DMS53 treated with DMSO at 0.1 percent for 48 hours (cell line): ENCODE measurements around the gene DIRAS1.
"Not testable (repeated sequence)": the region's sequence is repeated elsewhere in the genome, so short reads cannot be mapped to it uniquely, and the experiment has no call there.

Experiments used
- DNase-seq: peaks from one replicate; lab custom pipeline; 2025; ENCODE audit not compliant: unreplicated experiment; lab: John Stamatoyannopoulos, UW

The DIRAS1 gene

DNA sequence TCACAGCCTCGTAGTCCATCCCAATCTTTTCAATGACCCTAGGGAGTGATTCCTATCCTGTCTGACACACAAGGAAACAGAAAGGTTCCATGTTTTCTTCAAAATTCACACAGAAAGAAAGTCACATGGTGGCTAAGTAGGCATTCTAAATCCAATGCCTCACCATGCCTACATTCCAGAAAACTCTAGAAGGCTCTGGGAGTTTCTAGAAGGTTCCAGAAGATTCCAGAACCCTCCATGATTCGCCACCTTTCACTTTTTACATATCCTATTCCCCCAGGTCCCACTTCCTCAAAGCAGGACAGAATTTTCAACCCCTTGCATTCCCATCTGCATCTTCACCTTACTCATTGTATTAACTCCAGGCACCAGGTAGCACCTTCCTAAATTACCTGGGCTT is 41.7 kb downstream of the DIRAS1 start:
- DNase-seq, result no peak

DNA sequence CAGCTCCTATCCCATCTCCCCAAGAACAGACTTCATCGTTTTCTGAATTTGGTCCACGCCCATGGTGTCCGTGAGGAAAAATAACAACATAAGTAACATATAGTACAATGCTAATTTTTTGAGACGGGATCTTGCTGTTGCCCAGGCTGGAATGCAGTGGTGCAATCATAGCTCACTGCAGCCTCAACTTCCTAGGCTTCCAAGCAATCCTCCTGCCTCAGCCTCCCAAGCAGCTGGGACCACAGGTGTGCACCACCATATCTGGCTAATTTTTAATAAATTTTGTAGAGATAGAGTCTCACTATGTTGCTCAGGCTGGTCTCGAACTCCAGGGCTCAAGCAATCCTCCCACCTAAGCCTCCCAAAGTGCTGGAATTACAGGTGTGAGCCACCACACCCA is 42.2 kb downstream of the DIRAS1 start:
- not testable (repeated sequence) for DNase-seq

DNA sequence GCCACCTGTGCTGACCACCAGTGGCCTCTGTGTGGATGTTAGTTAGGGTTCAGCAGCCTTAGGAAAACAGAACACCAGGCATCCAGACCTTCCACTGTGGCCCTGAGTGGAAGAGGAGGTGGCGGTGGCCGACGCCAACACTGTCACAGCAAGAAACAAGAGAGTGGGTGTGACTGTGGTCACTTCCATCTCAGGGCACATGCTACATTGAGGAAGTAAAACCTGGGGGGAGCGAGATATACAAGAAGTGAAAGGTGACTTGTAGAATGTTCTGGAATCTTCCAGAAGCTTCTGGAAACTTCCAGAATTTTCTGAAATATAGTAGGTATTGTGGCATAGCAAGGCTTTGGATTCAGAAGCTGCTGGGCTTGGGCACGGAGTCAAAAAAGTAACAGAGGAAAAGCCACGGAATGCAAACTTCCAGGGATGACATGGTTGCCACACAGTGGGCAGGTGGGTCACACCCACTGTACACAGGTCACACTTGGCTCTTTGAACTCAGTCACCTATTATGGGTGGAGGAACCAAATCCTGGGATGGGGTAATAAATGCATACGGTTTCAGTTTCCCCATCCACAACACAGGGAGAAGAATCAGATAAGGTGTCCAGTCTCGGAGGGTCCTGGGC is 43.0 kb downstream of the DIRAS1 start:
- DNase-seq, result no peak

GRCh38 chr19:2676823-2677222 is 44.3 kb downstream of the DIRAS1 start:
- DNase-seq, result no peak

DNA sequence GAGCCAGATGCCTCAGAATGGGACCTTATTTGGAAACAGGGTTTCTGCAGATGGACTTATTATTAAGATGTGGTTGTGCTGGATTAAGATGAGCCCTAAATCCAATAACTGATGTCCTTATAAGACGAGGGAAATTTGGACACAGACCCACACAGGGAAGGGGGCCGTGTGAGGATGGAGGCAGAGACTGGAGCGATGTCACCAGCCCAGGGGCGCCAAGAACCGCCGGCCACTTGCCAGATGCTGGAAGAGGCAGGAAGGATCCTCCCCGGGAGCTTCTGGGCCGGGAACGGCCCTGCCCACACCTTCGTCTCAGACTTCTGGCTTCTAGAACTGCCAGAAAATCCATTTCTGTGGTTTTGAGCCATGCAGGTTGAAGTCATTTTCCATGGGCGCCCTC is 45.3 kb downstream of the DIRAS1 start:
- DNase-seq, result no peak

DNA sequence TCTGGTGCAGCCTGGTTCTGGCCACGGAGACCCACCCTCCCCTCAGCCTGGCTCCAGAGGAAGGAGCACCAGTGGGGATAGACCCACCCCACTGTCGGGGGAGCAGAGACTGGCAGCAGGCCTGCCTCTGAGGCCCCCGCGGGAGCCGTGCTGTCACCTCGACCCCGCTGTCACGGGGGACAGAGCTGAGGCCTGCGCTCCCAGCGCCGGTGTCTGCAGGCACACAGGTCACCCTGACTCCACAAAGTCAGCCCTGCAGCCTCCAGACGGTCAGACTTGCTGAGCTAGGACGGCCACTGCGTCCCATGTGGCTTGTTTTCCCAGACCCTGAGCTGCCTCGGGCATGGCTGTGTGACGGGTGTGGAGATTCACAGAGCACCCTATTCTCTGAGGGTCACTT is 51.0 kb downstream of the DIRAS1 start:
- no peak for DNase-seq

DNA sequence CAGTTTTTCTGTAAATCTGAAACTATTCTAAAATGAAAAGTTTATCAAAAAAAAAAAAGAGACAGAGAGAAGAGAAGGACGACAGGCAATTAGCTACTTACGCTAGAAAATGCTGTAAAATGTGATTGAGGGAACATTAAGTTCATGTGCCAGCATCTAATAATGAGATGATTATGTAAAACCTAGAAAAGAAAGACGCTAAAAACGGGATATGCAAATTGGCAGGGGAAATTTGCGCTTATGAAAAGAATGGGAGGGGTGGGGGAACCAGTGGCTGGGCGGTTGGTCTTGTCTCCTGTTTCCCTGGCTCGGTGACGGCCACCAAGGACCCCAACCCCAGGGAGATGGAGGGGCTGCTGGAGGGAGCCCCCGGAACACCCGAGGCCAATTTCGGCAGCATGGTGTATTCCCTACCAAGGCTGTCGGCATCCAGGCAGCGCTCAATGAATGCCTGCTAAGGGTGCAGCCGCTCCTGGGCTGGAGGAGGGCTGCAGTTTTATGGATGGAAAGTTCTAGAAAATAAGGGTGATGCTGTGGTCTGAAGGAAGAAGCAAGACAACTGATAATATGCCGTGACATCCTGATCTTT is 52.9 kb downstream of the DIRAS1 start:
- DNase-seq, result no peak

DNA sequence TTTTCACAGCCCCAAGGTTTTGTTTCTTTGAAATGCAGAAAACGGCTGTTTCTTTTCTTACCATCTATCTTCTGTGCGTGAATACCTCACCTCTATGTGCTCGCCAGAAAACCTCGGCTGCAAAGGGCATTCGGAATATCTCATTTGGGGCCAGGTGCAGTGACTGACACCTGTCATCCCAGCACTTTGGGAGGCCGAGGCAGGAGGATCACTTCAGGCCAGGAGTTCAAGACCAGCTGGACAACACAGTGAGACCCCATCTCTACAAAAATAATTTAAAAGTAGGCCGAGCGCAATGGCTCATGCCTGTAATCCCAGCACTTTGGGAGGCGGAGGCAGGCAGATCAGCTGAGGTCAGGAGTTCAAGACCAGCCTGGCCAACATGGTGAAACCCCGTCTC is 53.8 kb downstream of the DIRAS1 start:
- not testable (repeated sequence) for DNase-seq

DNA sequence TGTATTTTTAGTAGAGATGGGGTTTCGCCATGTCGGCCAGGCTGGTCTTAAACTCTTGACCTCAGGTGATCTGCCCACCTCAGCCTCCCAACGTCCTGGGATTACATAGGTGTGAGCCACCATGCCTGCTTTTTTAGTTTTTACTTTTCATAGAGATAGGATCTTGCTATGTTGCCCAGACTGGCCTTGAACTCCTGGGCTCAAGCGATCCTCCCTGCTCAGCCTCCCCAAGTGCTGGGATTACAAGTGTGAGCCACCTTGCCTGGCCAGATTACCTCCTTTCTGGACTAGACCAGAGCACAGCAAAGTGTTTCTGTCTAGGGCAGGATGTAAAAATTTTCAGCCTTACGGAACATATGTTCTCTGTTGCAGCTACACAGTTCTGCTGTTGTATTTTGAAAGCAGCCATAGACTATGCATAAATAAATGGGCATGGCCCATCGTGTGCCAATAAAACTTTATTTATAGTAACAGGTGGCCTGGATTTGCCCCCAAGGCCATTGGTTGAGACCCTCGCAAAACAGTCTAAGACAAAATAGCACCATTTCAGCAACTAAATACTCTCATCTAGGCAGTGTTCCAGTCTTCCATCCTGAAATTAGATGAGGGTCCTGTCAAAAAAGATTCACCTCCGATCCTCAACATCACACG is 54.7 kb downstream of the DIRAS1 start:
- no peak for DNase-seq

DNA sequence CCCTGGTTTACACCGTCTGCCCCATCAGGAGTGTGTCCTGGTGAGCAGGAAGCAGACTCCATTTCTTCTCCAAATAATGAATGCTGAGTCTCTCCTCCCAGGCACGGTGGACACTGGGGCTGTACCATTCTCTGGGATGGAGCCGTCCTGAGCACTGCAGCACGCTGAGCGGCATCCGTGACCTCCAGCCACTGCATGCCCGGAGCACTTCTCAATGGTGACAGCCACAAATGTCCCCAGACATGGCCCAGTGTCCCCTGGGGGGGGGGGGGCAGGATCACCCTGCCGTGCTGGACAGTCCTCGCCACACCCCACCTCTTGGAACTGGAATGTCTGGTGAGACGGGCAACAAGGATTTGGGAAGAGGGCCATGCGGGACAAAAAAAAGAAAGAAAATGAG is 56.1 kb downstream of the DIRAS1 start:
- no peak for DNase-seq
